ENCODE results near the gene KNSTRN. TPM values are rescaled to one million over a fixed set of nuclear protein-coding genes. Genes with fewer than 3 reads are reported as not detected.
A peak's percentile ranks its signal among the peaks of the same experiment; 100 is the strongest.

The KNSTRN gene
- total RNA-seq, 1 donor from 2014 or later: 31.1 TPM

GRCh38 chr15:40340038-40340739 lies 42.3 kb upstream of the KNSTRN start:
- Mint-ChIP-seq H3K36me3 (no peaks in the 10 kb centered on the region), H3K27ac (peak overlapping the region; percentile 97), H3K27me3 (ENCODE audit: low read depth) (no peaks in the 10 kb centered on the region), H3K4me3 (peak overlapping the region; percentile 50), H3K9me3 (no peaks in the 10 kb centered on the region), H3K4me1 (peaks cover 70% of the 10 kb centered on the region)
- DNase-seq (ENCODE audit: low spot score in 2 of 2, unreplicated experiment in 2 of 2): peak in 1 of 2 experiments; percentile 65
- TF ChIP-seq CTCF (IDR thresholded peaks at IDR 0.05; ENCODE audit: unreplicated experiment): no peak

DNA sequence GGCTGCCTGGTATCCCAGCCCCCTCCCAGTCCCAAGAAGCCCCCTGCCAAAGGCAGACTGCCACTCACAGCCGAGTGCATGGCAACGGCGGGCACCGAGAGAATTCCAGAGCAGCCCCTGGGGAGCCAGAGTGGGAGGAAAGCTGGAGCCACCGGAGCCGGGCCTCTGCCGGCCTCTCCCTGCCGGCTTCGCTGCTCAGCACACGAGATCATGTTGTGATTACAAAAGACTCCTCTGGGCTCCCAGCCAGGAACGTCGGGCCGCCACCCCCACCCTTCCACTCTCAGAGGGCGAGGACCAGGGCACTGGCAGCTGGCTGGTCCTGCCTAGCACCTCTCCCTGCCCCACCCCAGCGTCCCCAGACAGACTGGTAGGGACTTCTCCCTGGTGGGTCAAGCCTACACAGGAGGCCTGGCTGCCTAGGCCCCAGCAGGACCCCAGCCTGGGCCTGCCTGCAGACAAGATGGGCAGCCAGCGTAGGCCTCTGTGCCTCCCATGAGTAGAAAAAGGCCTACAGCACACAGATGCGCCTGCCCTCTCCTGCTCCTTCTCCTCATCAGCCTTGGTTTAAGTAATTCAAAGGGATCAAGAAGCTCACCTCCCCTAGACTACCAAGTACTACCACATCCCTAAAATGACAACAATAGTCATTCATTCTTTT lies 41.7 kb upstream of the KNSTRN start, which contains the start of gene CCDC9B:
Gene CCDC9B (minus strand): TSS at position 200 of the 661 bp plus-strand sequence. CDS start 120 bp downstream, at position 80.
- peak within 1 kb of the TSS; percentile 50 for H3K4me3 Mint-ChIP-seq
- peaks cover 65% of the 10 kb centered on the region for H3K4me1 Mint-ChIP-seq

GRCh38 chr15:40342416-40343320 lies 39.9 kb upstream of the KNSTRN start:
- Mint-ChIP-seq H3K27me3 (ENCODE audit: low read depth) (no peaks in the 10 kb centered on the region), H3K4me1 (peaks cover 59% of the 10 kb centered on the region), H3K4me3 (no peak overlapping the region), H3K27ac (peak overlapping the region; percentile 66), H3K9me3 (no peaks in the 10 kb centered on the region), H3K36me3 (no peaks in the 10 kb centered on the region)
- no peak for DNase-seq (ENCODE audit: low spot score in 2 of 2, unreplicated experiment in 2 of 2)
- TF ChIP-seq CTCF (IDR thresholded peaks at IDR 0.05; ENCODE audit: unreplicated experiment): no peak

More for the DNA sequence above, 41.7 kb upstream of the KNSTRN start, which contains the start of gene CCDC9B:
- peak within 1 kb of the TSS; percentile 97 for H3K27ac Mint-ChIP-seq
- H3K9me3 Mint-ChIP-seq: no peaks in the 10 kb centered on the region
- TF ChIP-seq CTCF (IDR thresholded peaks at IDR 0.05; ENCODE audit: unreplicated experiment): no peak
- DNase-seq (ENCODE audit: low spot score in 2 of 2, unreplicated experiment in 2 of 2): peak in 1 of 2 experiments; percentile 82
- H3K27me3 Mint-ChIP-seq (ENCODE audit: low read depth): no peaks in the 10 kb centered on the region
- no peaks in the 10 kb centered on the region for H3K36me3 Mint-ChIP-seq

DNA sequence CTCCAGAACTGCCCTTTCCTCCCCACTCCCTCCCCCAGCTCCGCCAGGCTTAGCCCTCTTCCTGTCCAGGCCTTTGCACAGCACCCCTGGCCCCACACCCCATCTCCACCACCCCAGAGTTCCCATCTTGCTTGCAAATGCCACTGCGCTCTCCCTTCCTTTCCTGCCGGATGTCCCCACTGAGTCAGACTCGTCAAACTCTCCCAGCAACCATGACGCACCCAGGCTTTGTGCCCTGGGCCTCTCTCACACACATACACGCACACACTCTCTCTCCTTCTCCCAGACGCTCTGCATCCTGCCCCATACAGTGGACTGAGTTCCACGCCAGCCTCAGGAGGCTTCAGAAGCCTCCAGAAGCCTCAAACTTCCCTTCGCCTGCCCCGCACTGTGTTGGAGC lies 39.0 kb upstream of the KNSTRN start:
- Mint-ChIP-seq H3K27me3 (ENCODE audit: low read depth) (no peaks in the 10 kb centered on the region), H3K36me3 (no peaks in the 10 kb centered on the region), H3K4me1 (peaks cover 51% of the 10 kb centered on the region), H3K9me3 (no peaks in the 10 kb centered on the region), H3K4me3 (no peak overlapping the region), H3K27ac (peak overlapping the region; percentile 39)
- TF ChIP-seq CTCF (IDR thresholded peaks at IDR 0.05; ENCODE audit: unreplicated experiment): no peak
- no peak for DNase-seq (ENCODE audit: low spot score in 2 of 2, unreplicated experiment in 2 of 2)

DNA sequence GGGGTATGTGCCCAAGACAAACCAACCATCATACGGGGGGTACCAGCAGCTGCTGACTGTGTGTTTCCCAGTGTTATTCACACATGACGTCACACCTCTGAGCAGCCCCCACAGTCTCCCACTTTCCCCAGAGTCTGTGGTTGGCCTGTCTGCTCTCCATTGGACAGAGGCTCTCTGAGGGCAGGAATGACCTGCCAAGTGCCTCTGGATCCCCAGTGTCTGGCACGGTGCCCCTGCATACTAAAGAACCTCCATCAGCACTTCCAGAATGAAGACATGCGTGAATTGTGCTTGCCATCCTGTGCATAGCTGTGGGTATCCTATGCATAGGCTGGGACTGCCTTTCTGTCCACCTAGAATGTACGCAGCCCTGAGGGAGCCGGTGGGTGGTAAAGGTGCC lies 38.3 kb upstream of the KNSTRN start:
- Mint-ChIP-seq H3K27me3 (ENCODE audit: low read depth) (no peaks in the 10 kb centered on the region), H3K4me1 (peaks cover 44% of the 10 kb centered on the region)

More for the DNA sequence above, 38.3 kb upstream of the KNSTRN start:
- Mint-ChIP-seq H3K4me3 (no peak overlapping the region), H3K27ac (no peak overlapping the region), H3K9me3 (no peaks in the 10 kb centered on the region), H3K36me3 (no peaks in the 10 kb centered on the region)
- no peak for DNase-seq (ENCODE audit: low spot score in 2 of 2, unreplicated experiment in 2 of 2)
- no peak for TF ChIP-seq CTCF (IDR thresholded peaks at IDR 0.05; ENCODE audit: unreplicated experiment)
